CD4-positive, alpha-beta memory T cell (primary cell): Measurements from ENCODE around the gene OPTN. TPM values are rescaled to one million over a fixed set of nuclear protein-coding genes. Genes with fewer than 3 reads are reported as not detected.

ENCODE experiments used
- CTCF ChIA-PET: fragments of 350-600 bp; sonication (Branson Sonifier 250); formaldehyde crosslinking; loops from one replicate; lab custom pipeline; 2021; ENCODE audit warnings: inconsistent platforms; ENCODE audit not compliant: partially characterized antibody; lab: Charles Lee
- POLR2A ChIA-PET: fragments of 350-600 bp; sonication (Branson Sonifier 250); formaldehyde crosslinking; loops from one replicate; lab custom pipeline; 2021; ENCODE audit not compliant: partially characterized antibody; lab: Charles Lee
- DNase-seq, 5 donors: peaks; one replicate each; pipeline versions ENCODE4 v3.0.0 to v3.0.0-alpha.2; 2020 to 2022; ENCODE audit warnings: mixed read lengths in 1 of 5
- H3K27ac ChIP-seq: one replicate; pipeline ENCODE4 v1.7.0; 2013; ENCODE audit warnings: low read depth, low read length
- H3K27me3 ChIP-seq: 2 replicates; pipeline ENCODE4 v1.7.0; 2013; ENCODE audit warnings: mild to moderate bottlenecking, low read length, moderate library complexity; ENCODE audit not compliant: insufficient read depth
- H3K36me3 ChIP-seq: 2 replicates; pipeline ENCODE4 v1.7.0; 2013; ENCODE audit warnings: mild to moderate bottlenecking, low read length, moderate library complexity; ENCODE audit not compliant: insufficient read depth
- H3K4me1 ChIP-seq: 2 replicates; pipeline ENCODE4 v1.7.0; 2013; ENCODE audit warnings: mild to moderate bottlenecking, low read length, moderate library complexity; ENCODE audit not compliant: insufficient read depth
- H3K4me3 ChIP-seq, 2 donors: one replicate each; pipeline ENCODE4 v1.7.0; 2013; ENCODE audit warnings: low read length in 2 of 2, mild to moderate bottlenecking in 1 of 2
- H3K9me3 ChIP-seq, 2 donors: one replicate each; pipeline ENCODE4 v1.7.0; 2013; ENCODE audit warnings: low read length in 2 of 2, control low read depth in 1 of 2; ENCODE audit not compliant: control insufficient read depth in 1 of 2
- H3K27ac Mint-ChIP-seq, 7 donors: one replicate each; pipeline ENCODE4 v1.8.0; 2020 to 2021; ENCODE audit warnings: mixed read lengths in 7 of 7, mild to moderate bottlenecking in 6 of 7, inconsistent platforms in 3 of 7, moderate library complexity in 3 of 7
- H3K27me3 Mint-ChIP-seq, 2 donors: one replicate each; pipeline ENCODE4 v1.8.0; 2020 to 2021; ENCODE audit warnings: mixed read lengths in 2 of 2
- H3K36me3 Mint-ChIP-seq, 2 donors: one replicate each; pipeline ENCODE4 v1.8.0; 2020 to 2021; ENCODE audit warnings: mixed read lengths in 2 of 2, inconsistent platforms in 1 of 2, mild to moderate bottlenecking in 1 of 2
- H3K4me1 Mint-ChIP-seq, 4 donors: one replicate each; pipeline ENCODE4 v1.8.0; 2020 to 2021; ENCODE audit warnings: mixed read lengths in 4 of 4, mild to moderate bottlenecking in 1 of 4
- H3K4me3 Mint-ChIP-seq, 8 donors: one replicate each; pipeline ENCODE4 v1.8.0; 2020 to 2021; ENCODE audit warnings: mixed read lengths in 8 of 8, mild to moderate bottlenecking in 7 of 8, moderate library complexity in 6 of 8, inconsistent platforms in 3 of 8
- H3K9me3 Mint-ChIP-seq, 8 donors: one replicate each; pipeline ENCODE4 v1.8.0; 2020 to 2021; ENCODE audit warnings: mixed read lengths in 8 of 8, mild to moderate bottlenecking in 5 of 8, inconsistent platforms in 3 of 8, moderate library complexity in 1 of 8
- intact Hi-C: fragments of 100-400 bp; cut with micrococcal nuclease; formaldehyde crosslinking; loops from one replicate; pipeline ENCODE4 v1.15.1; 2023
- polyA plus RNA-seq, 2 donors: library from polyadenylated mRNA; unstranded; fragments of 300-500 nt; fragmentation: Illumina TruSeq; gene quantifications; one replicate each; pipeline ENCODE4 v1.2.3, GENCODE V29; 2021
- total RNA-seq, 2 experiments: library from RNA; stranded (reverse); gene quantifications; one replicate each; pipeline ENCODE4 v1.2.3, GENCODE V29; 2021

Gene OPTN
- total and polyA plus RNA-seq, 4 experiments from 2014 or later, result 40.3 to 148 (median 124) TPM

DNA sequence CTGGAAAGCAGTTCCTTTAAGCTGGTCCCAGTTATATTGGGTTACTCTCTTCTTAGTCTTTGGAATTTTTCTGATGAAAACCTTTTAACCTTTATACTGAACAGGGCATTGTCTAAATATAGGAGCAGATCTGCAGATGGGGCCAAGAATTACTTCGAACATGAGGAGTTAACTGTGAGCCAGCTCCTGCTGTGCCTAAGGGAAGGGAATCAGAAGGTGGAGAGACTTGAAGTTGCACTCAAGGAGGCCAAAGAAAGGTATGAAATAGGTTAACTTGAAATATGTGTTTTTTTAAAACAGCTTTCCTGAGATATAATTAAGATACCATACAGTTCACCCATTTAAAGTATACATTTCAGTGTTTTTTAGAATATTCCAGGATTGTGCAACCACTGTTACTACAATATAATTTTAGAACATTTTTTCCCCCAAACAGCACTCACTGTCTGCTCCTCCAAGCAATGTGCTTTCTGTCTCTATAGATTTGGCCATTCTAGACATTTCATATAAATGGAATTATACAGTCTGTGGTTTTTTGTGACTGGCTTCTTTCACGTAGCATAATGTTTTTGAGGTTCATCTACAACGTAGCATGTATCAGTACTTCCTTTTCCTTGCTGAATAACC, 18.9 kb downstream of the OPTN start:
- peak overlapping the region in 4 of 7 donors; percentile 33 to 63 (median 50) for H3K27ac Mint-ChIP-seq
- peaks cover 24 to 37% (median 28%) of the 10 kb centered on the region in 4 donors for H3K4me1 Mint-ChIP-seq
- H3K4me3 ChIP-seq, result no peak overlapping the region
- H3K4me1 ChIP-seq, result peaks cover 17% of the 10 kb centered on the region
- intact Hi-C loops, result no loop called here
- no peaks in the 10 kb centered on the region for H3K27me3 ChIP-seq
- H3K27ac ChIP-seq, result no peak overlapping the region
- ChIA-PET POLR2A (interaction anchor here (1.4 to 2.1 kb wide), 3 partner anchors 10 to 19 kb away, joined by 5 to 9 read pairs (median 8); partner anchors contain the start of gene OPTN), CTCF (interaction anchor here (1.8 kb wide), 1 partner anchor 184 kb away, joined by 5 read pairs; no protein-coding TSS in a partner anchor)
- no peaks in the 10 kb centered on the region for H3K27me3 Mint-ChIP-seq
- H3K36me3 ChIP-seq, result peaks cover 75% of the 10 kb centered on the region
- H3K4me3 Mint-ChIP-seq, result peak overlapping the region in 1 of 8 donors; percentile 55
- H3K36me3 Mint-ChIP-seq, result peaks cover 78 to 80% of the 10 kb centered on the region in 2 donors
- H3K9me3 ChIP-seq, result no peaks in the 10 kb centered on the region
- no peak for DNase-seq
- no peaks in the 10 kb centered on the region for H3K9me3 Mint-ChIP-seq

- POLR2A ChIA-PET, result interaction anchor here (0.7 kb wide), 1 partner anchor 211 kb away, joined by 3 read pairs; no protein-coding TSS in a partner anchor
- H3K9me3 ChIP-seq, result no peaks in the 10 kb centered on the region
- Mint-ChIP-seq H3K4me3 (no peak overlapping the region), H3K27ac (peak overlapping the region in 2 of 7 donors; percentile 27 to 66), H3K4me1 (peaks cover 14 to 35% (median 18%) of the 10 kb centered on the region in 4 donors), H3K36me3 (peaks cover 88 to 89% of the 10 kb centered on the region in 2 donors), H3K9me3 (no peaks in the 10 kb centered on the region), H3K27me3 (no peaks in the 10 kb centered on the region)
- H3K4me3 ChIP-seq, result no peak overlapping the region
- H3K36me3 ChIP-seq, result peaks cover 82% of the 10 kb centered on the region
- H3K4me1 ChIP-seq, result peaks cover 13% of the 10 kb centered on the region
- intact Hi-C loops, result no loop called here
- CTCF ChIA-PET, result interaction anchor here (1.3 kb wide), 1 partner anchor 22 kb away, joined by 5 read pairs; the partner anchor contains the start of gene OPTN
- H3K27me3 ChIP-seq, result no peaks in the 10 kb centered on the region
- DNase-seq, result no peak
- H3K27ac ChIP-seq, result no peak overlapping the region
These were observed 21.0 kb downstream of the OPTN start for GRCh38 chr10:13120786-13121499.

DNA sequence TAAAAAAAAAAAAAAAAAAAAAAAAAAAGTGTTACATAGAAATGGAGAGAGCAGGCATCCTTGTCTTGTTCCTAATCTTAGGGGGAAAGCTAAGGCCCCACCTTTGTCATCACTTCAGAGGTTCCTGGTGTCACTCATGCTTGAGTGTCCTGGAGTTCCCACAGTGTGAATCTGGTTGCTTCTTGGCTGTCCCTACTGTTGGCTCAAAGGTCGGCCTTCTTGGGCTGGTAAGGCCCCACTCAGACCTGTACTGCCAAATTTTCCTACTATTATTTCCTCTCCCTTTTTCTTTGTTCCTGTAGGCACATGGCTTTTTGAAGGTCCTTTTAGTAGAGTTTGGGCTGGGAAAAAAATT, 21.5 kb downstream of the OPTN start:
- POLR2A ChIA-PET, result no interaction called here
- Histone ChIP-seq H3K9me3 (no peaks in the 10 kb centered on the region), H3K4me1 (peaks cover 9% of the 10 kb centered on the region), H3K27ac (no peak overlapping the region), H3K36me3 (peaks cover 78% of the 10 kb centered on the region), H3K27me3 (no peaks in the 10 kb centered on the region), H3K4me3 (no peak overlapping the region)
- intact Hi-C loops, result no loop called here
- peaks cover 9 to 30% (median 13%) of the 10 kb centered on the region in 4 donors for H3K4me1 Mint-ChIP-seq
- H3K9me3 Mint-ChIP-seq, result no peaks in the 10 kb centered on the region
- no peak overlapping the region for H3K4me3 Mint-ChIP-seq
- CTCF ChIA-PET, result interaction anchor here (1.3 kb wide), 1 partner anchor 22 kb away, joined by 5 read pairs; the partner anchor contains the start of gene OPTN
- peak overlapping the region in 2 of 7 donors; percentile 10 to 22 for H3K27ac Mint-ChIP-seq
- H3K27me3 Mint-ChIP-seq, result no peaks in the 10 kb centered on the region
- peaks cover 85 to 86% of the 10 kb centered on the region in 2 donors for H3K36me3 Mint-ChIP-seq
- DNase-seq, result no peak

DNA sequence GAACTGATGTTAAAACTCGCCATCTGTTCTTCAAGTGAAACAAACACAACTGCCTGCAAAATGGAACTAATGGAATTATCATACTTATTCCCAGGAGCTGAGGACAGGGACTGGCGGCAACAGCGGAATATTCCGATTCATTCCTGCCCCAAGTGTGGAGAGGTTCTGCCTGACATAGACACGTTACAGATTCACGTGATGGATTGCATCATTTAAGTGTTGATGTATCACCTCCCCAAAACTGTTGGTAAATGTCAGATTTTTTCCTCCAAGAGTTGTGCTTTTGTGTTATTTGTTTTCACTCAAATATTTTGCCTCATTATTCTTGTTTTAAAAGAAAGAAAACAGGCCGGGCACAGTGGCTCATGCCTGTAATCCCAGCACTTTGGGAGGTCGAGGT, 36.7 kb downstream of the OPTN start:
- Histone ChIP-seq H3K9me3 (no peaks in the 10 kb centered on the region), H3K4me1 (no peaks in the 10 kb centered on the region), H3K36me3 (peaks cover 88% of the 10 kb centered on the region), H3K27me3 (no peaks in the 10 kb centered on the region), H3K27ac (no peak overlapping the region), H3K4me3 (no peak overlapping the region)
- ChIA-PET CTCF (no interaction called here), POLR2A (no interaction called here)
- H3K36me3 Mint-ChIP-seq, result peaks cover 80 to 87% of the 10 kb centered on the region in 2 donors
- H3K4me1 Mint-ChIP-seq, result peaks cover 0 to 2% (median 0%) of the 10 kb centered on the region in 4 donors
- H3K27me3 Mint-ChIP-seq, result no peaks in the 10 kb centered on the region
- no peak overlapping the region for H3K4me3 Mint-ChIP-seq
- H3K27ac Mint-ChIP-seq, result no peak overlapping the region
- intact Hi-C loops, result no loop called here
- no peak for DNase-seq
- no peaks in the 10 kb centered on the region for H3K9me3 Mint-ChIP-seq

DNA sequence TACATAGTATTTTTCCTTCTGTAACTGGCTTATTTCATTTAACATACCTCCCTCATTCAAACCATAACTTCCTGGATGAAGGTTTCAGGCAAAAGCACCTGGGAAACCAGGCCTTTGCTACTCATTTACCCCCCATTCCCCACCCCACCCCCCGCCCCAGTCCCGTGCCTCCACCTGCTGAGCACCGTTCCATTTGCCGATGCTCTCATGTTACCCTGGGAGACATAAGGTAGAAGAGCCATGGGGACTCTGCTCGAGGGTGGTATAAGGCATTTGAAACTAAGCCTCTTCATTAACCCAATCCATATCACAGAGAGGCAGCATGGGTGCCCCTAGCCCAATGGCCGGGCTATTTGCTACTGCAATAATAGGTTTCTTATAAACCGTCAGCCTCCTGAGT, 39.2 kb downstream of the OPTN start:
- peaks cover 0 to under 1% (median 0%) of the 10 kb centered on the region in 4 donors for H3K4me1 Mint-ChIP-seq
- intact Hi-C loops, result no loop called here
- H3K27ac ChIP-seq, result no peak overlapping the region
- H3K4me1 ChIP-seq, result no peaks in the 10 kb centered on the region
- no peak overlapping the region for H3K4me3 ChIP-seq
- peaks cover 79 to 81% of the 10 kb centered on the region in 2 donors for H3K36me3 Mint-ChIP-seq
- POLR2A ChIA-PET, result no interaction called here
- CTCF ChIA-PET, result no interaction called here
- H3K27ac Mint-ChIP-seq, result no peak overlapping the region
- no peak for DNase-seq
- H3K9me3 Mint-ChIP-seq, result peaks cover 0 to 6% (median 1%) of the 10 kb centered on the region in 8 donors
- H3K9me3 ChIP-seq, result no peaks in the 10 kb centered on the region
- H3K27me3 Mint-ChIP-seq, result no peaks in the 10 kb centered on the region
- H3K4me3 Mint-ChIP-seq, result no peak overlapping the region
- peaks cover 63% of the 10 kb centered on the region for H3K36me3 ChIP-seq
- no peaks in the 10 kb centered on the region for H3K27me3 ChIP-seq

DNA sequence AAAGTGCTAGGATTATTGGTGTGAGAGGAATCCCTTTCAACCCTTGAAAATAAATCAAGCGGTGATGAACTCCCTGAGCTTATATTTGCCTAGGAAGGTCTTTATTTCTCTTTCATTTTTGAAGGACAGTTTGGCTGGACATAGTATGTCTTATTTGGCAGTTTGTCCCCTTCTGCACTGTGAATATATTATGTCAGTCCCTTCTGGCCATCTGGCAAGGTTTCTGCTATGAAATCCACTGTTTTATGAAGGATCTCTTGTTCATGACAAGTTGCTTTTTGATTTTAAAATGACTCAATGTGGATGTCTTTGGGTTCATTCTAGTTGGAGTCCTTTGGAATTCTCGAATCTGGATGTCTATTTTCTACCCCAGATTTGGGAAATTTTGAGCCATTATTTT, 39.7 kb downstream of the OPTN start:
- intact Hi-C loops, result no loop called here
- ChIA-PET CTCF (no interaction called here), POLR2A (no interaction called here)
- H3K9me3 Mint-ChIP-seq, result peaks cover 0 to 11% (median 6%) of the 10 kb centered on the region in 8 donors
- H3K27me3 Mint-ChIP-seq, result no peaks in the 10 kb centered on the region
- H3K4me1 ChIP-seq, result no peaks in the 10 kb centered on the region
- H3K27me3 ChIP-seq, result no peaks in the 10 kb centered on the region
- peaks cover 58% of the 10 kb centered on the region for H3K36me3 ChIP-seq
- no peak overlapping the region for H3K4me3 Mint-ChIP-seq
- H3K4me1 Mint-ChIP-seq, result no peaks in the 10 kb centered on the region
- no peaks in the 10 kb centered on the region for H3K9me3 ChIP-seq
- H3K27ac ChIP-seq, result no peak overlapping the region
- H3K36me3 Mint-ChIP-seq, result peaks cover 81 to 82% of the 10 kb centered on the region in 2 donors
- H3K27ac Mint-ChIP-seq, result no peak overlapping the region
- H3K4me3 ChIP-seq, result no peak overlapping the region
- no peak for DNase-seq

DNA sequence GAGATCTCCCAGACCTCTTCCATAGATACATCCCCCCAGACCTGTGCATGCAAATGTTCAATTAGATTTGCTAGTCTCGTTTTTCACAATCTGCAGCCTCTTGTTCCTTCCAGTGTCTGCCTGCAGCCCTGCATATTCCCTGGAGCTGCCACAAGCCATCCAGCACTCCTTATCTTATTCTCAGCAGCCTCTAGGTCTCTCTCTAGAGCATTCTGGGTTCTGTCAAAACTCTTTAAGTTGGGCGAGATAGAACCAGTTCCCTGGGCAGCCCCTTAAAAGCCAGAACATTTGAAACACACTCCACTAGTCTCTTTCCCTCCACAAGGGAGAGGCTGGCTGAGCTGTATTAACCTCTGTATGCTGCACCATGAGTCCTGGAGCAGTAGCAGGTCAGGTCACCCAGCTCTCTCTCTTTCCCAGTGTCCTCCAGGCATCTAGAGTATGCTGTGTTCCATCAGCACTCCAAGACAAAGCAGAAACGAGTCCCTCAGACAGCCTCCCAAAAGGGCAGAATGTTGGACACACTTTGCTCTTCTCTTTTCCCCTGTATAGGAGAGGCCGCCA, 40.7 kb downstream of the OPTN start:
- no peaks in the 10 kb centered on the region for H3K4me1 Mint-ChIP-seq
- intact Hi-C loops, result no loop called here

More for the DNA sequence above, 40.7 kb downstream of the OPTN start:
- POLR2A ChIA-PET, result no interaction called here
- CTCF ChIA-PET, result no interaction called here
- no peak overlapping the region for H3K27ac Mint-ChIP-seq
- H3K4me3 Mint-ChIP-seq, result no peak overlapping the region
- Histone ChIP-seq H3K27me3 (no peaks in the 10 kb centered on the region), H3K27ac (no peak overlapping the region), H3K4me1 (no peaks in the 10 kb centered on the region), H3K36me3 (peaks cover 47% of the 10 kb centered on the region), H3K4me3 (no peak overlapping the region), H3K9me3 (no peaks in the 10 kb centered on the region)
- peaks cover 0 to 20% (median 12%) of the 10 kb centered on the region in 8 donors for H3K9me3 Mint-ChIP-seq
- no peaks in the 10 kb centered on the region for H3K27me3 Mint-ChIP-seq
- H3K36me3 Mint-ChIP-seq, result peaks cover 74 to 77% of the 10 kb centered on the region in 2 donors
- DNase-seq, result no peak
